ENCODE results near the gene POLR1B.
"Not testable (repeated sequence)": the region's sequence is repeated elsewhere in the genome, so short reads cannot be mapped to it uniquely, and the experiment has no call there.

The POLR1B gene

DNA sequence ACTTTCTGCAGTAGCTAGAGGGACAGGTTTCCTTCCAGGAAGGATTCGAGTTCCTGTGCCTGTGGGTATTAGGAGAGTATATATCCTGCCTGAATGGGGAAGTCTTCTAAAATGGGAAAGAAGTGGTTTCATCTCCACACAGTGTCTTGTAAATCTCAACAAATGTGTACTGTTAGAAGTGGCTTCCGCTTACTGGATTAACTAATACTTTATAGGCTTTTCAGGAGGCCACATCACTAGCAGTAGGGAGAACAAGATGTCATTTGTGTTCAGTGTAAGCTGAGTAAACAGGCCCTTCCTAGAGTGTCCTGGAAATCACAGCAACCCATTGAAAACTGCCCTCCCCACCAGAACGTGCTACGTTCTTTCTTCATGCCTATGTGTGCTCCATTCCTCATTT is 12.5 kb upstream of the POLR1B start:
- in situ Hi-C loops (cut with HindIII; ENCODE audit: low sequenced_read_pairs) = no loop called here
- DNase-seq (ENCODE audit: low read depth, low spot score) = no peak
- TF ChIP-seq, protein P1, sequence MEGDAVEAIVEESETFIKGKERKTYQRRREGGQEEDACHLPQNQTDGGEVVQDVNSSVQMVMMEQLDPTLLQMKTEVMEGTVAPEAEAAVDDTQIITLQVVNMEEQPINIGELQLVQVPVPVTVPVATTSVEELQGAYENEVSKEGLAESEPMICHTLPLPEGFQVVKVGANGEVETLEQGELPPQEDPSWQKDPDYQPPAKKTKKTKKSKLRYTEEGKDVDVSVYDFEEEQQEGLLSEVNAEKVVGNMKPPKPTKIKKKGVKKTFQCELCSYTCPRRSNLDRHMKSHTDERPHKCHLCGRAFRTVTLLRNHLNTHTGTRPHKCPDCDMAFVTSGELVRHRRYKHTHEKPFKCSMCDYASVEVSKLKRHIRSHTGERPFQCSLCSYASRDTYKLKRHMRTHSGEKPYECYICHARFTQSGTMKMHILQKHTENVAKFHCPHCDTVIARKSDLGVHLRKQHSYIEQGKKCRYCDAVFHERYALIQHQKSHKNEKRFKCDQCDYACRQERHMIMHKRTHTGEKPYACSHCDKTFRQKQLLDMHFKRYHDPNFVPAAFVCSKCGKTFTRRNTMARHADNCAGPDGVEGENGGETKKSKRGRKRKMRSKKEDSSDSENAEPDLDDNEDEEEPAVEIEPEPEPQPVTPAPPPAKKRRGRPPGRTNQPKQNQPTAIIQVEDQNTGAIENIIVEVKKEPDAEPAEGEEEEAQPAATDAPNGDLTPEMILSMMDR (IDR thresholded peaks at IDR 0.05; ENCODE audit: low read depth, low read length) = no peak
- no peak overlapping the region for H3K4me3 ChIP-seq (ENCODE audit: low read depth, low read length)

DNA sequence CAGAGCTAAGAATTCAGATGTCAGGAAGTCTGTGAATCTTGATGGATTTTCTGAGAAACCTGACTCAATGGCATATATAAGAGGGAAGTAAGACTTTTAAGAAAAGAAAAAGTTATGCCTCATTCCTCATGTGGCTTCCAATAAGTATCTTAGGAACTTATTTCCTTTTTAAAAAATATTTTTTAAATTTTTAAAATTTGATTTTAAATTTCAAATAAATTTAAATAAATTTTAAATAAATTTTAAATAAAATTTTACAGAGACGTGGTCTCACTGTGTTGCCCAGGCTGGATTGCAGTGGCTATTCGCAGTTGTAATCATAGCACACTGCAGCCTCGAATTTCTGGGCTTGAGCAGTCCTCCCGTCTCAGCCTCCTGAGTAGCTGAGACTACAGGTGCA is 11.5 kb upstream of the POLR1B start:
- in situ Hi-C loops (cut with HindIII; ENCODE audit: low sequenced_read_pairs) = no loop called here
- TF ChIP-seq, protein P1 (IDR thresholded peaks at IDR 0.05; ENCODE audit: low read depth, low read length) = no peak
- no peak overlapping the region for H3K4me3 ChIP-seq (ENCODE audit: low read depth, low read length)
- no peak for DNase-seq (ENCODE audit: low read depth, low spot score)

DNA sequence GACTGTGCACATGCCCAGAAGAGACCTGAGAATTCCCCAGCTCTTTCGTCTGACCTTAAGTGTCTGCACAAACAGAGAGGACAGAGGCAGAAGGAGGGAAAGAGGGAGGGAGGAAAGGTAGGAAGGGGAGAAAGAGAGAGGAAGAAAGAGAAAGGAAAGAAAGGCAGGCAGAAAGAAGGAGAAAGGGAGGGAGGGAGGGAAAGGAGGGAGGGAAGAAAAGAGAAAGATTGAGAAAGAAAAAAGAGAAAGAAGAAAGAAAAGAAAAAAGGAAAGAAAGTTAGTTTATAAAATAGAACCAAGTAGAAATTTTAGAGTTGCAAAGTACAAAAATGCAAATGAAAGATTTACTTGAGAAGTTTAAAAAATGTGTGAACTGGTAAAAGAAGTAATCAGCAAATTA is 7.4 kb upstream of the POLR1B start:
- no peak overlapping the region for H3K4me3 ChIP-seq (ENCODE audit: low read depth, low read length)
- no peak for DNase-seq (ENCODE audit: low read depth, low spot score)
- TF ChIP-seq, protein P1 (IDR thresholded peaks at IDR 0.05; ENCODE audit: low read depth, low read length) = no peak
- in situ Hi-C loops (cut with HindIII; ENCODE audit: low sequenced_read_pairs) = no loop called here

DNA sequence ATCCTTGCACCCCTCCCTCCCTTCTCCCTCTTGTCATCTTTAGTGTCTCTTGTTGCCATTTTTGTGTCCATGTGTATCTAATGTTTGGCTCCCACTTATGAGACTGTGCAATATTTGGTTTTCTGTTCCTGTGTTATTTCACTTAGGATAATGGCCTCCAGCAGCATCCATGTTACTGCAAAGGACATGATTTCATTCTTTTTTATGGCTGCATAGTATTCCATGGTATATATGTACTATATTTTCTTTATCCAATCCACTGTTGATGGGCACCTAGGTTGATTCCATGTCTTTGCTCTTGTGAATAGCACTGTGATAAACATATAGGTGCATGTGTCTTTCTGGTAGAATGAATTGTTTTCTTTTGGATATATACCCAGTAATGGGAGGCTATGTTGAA is 5.6 kb upstream of the POLR1B start:
- H3K4me3 ChIP-seq (ENCODE audit: low read depth, low read length); DNase-seq (ENCODE audit: low read depth, low spot score); in situ Hi-C loops (cut with HindIII; ENCODE audit: low sequenced_read_pairs): not testable (repeated sequence)

DNA sequence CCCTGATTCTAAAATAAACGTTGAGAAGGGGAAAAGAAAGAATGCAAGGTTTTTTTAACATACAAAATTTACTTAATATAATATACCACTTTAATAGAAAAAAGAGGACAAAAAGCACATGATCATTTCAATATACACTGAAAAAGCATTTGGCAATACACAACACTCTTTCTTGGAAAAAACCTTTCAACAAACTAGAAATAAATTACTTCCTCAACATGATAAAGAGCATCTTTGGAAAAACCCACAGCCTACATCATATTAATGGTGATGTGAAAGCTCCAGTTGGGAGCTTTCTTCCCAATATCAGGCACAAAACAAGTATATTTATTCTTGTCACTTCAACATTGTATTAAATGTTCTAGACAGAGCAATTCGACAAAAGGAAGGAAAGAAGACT is 3.0 kb upstream of the POLR1B start:
- in situ Hi-C loops (cut with HindIII; ENCODE audit: low sequenced_read_pairs) = no loop called here
- DNase-seq (ENCODE audit: low read depth, low spot score) = no peak
- TF ChIP-seq, protein P1 (IDR thresholded peaks at IDR 0.05; ENCODE audit: low read depth, low read length) = no peak
- no peak overlapping the region for H3K4me3 ChIP-seq (ENCODE audit: low read depth, low read length)

DNA sequence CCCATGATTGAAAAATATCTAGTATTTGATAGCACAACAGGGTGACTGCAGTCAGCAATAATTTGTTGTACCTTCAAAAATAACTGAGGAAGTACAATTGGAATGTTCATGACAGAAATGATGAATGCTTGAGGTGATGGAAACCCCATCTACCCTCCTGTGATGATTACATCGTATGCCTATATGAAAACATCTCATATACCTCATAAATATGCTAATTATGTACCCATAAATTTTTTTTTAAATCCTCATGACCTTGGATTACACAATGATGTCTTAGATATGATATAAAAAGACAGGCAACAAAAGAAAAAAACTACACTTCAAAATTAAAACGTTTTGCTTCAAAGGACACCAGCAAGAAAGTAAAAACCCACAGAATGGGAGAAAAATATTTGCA is 1.4 kb upstream of the POLR1B start:
- TF ChIP-seq, protein P1 (IDR thresholded peaks at IDR 0.05; ENCODE audit: low read depth, low read length) = no peak
- in situ Hi-C loops (cut with HindIII; ENCODE audit: low sequenced_read_pairs) = no loop called here
- DNase-seq (ENCODE audit: low read depth, low spot score) = no peak
- H3K4me3 ChIP-seq (ENCODE audit: low read depth, low read length) = no peak overlapping the region

DNA sequence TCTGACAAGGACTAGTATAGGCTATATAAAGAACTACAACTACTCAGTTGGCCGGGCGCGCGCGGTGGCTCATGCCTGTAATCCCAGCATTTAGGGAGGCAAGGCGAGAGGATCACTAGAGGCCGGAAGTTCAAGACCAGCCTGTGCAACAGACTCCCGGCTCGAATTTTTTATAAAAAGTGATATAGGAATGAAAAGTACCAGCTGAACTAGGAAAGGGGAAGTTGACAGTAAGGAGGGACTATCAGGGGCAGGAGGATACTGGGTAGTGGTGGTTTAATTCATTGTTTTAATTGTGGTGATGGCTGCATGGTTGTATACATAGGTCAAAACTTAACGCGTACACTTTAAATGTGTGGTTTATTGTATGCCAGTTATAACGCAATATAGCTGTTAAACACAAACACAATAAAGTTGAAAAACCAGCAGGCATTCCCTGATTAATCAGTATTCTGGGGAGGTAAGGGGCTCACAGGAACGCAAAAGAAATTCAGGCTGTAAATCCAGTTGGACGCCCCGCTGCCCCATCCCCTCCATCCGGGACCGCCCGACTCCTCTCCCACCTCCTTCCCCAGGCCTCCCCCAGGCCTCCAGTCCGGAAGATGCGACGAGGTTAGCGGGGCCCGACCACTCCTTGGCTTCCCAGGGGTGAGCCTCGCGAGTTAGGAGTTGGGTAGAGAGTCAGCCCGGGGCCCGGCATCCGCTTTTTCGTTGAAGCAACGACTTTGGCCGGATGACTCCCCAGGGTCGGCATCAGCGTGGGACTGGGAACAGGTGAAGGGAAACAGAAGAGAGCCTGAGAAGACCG is 746 bp upstream of the POLR1B start:
- in situ Hi-C loops (cut with HindIII; ENCODE audit: low sequenced_read_pairs) = no loop called here
- TF ChIP-seq, protein P1 (IDR thresholded peaks at IDR 0.05; ENCODE audit: low read depth, low read length) = no peak
- peak overlapping the region; percentile 96 for H3K4me3 ChIP-seq (ENCODE audit: low read depth, low read length)
- DNase-seq (ENCODE audit: low read depth, low spot score) = peak; percentile 76

Data from astrocyte of the spinal cord (primary cell).